ENCODE data around the gene B9D1.

B9D1 gene

DNA sequence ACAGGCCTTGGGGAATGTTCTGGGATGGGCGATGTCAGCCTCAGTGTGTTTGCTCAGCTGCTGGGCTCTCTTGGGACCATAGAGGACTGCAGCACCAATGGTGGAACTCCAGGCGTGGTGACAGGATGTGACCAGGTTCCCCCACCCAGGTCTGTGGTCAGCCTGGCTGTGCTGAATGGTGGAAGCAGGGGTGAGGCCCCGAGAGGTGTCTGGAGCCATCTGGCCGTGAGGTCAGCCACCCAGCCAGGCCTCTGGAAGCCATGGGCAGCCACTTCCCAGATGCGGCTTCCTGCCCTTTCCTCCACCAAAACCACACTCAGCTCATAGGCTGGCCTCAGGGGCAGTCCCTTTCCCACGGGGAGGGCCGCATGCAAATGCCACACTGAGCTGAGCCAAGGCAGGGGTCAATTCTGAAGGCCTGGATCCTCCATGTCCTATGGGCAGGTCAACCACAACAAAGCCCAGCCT lies 8.0 kb upstream of the B9D1 start:
- TF ChIP-seq, protein P1, sequence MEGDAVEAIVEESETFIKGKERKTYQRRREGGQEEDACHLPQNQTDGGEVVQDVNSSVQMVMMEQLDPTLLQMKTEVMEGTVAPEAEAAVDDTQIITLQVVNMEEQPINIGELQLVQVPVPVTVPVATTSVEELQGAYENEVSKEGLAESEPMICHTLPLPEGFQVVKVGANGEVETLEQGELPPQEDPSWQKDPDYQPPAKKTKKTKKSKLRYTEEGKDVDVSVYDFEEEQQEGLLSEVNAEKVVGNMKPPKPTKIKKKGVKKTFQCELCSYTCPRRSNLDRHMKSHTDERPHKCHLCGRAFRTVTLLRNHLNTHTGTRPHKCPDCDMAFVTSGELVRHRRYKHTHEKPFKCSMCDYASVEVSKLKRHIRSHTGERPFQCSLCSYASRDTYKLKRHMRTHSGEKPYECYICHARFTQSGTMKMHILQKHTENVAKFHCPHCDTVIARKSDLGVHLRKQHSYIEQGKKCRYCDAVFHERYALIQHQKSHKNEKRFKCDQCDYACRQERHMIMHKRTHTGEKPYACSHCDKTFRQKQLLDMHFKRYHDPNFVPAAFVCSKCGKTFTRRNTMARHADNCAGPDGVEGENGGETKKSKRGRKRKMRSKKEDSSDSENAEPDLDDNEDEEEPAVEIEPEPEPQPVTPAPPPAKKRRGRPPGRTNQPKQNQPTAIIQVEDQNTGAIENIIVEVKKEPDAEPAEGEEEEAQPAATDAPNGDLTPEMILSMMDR (IDR thresholded peaks at IDR 0.05; ENCODE audit: low read depth, low read length), result no peak
- H3K4me3 ChIP-seq (replicated peaks in 1 of 2; ENCODE audit: low read depth in 2 of 2, low read length in 2 of 2), result no peak overlapping the region
- DNase-seq (ENCODE audit: low read depth in 2 of 2), result peak in 1 of 2 donors; percentile 61

DNA sequence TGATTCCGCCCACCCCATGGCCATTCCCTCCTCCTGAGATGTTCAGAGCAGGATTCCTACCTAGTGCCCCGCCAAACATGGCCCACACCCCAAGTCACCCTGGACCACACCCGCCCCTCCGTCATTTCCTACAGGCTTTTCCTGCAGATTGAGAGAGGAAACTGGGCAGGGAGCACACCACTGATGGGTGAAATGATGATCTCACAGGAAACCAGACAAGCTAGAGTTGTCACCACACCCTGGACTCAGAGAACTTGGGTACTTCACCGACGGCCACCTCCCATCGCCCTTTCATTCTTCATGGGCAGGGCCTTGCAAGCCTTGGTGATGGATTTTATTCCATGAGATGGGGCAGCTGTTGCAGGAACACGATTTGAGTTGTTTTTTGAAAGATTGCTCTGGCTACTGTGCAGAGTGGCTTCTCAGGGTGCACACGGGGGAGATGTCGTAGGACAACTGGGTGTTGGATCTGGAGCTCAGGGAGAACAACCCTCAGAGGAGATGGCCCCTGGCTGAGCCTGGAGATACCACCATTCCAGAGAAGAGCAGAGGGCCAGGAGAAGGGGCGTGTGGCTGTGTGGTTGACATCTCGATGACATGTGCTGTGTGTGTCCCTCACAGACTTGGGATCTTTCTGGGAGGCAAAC lies 7.4 kb upstream of the B9D1 start:
- TF ChIP-seq, protein P1 (IDR thresholded peaks at IDR 0.05; ENCODE audit: low read depth, low read length), result no peak
- no peak overlapping the region for H3K4me3 ChIP-seq (replicated peaks in 1 of 2; ENCODE audit: low read depth in 2 of 2, low read length in 2 of 2)

DNA sequence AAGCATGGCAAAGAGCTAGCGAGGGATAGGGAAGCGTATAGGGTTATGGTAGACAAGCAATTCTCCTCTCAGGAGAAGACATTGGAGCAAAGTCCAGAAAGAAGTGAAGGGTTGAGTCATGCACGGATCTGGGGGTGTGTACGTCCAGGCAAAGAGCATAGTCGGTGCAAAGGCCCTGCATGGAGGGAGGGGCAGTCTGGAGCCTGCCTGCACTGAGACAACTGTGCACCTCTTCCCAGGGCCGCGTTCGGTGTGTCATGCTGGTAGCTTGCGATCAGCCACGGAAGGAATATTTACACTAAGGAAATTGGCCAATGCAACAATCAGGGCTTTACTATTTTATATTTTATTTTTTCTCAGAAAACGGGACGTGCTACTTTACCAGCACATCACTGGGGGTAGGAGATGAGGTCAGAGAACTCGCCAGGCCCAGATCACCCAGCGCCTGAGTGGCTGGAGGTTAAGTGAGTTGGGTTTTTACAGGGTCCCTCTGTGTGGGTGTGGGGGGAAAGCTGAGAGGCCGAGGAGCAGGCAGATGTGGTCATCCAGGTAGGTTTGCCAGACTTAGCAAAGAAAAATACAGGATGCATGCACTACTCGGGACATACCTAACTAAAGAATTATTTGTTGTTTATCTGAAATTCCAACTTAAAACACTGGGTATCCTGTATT lies 6.7 kb upstream of the B9D1 start:
- no peak for DNase-seq (ENCODE audit: low read depth in 2 of 2)
- no peak overlapping the region for H3K4me3 ChIP-seq (replicated peaks in 1 of 2; ENCODE audit: low read depth in 2 of 2, low read length in 2 of 2)
- TF ChIP-seq, protein P1 (IDR thresholded peaks at IDR 0.05; ENCODE audit: low read depth, low read length), result no peak

More for the DNA sequence above, 7.4 kb upstream of the B9D1 start:
- peak in 1 of 2 donors; percentile 31 for DNase-seq (ENCODE audit: low read depth in 2 of 2)

DNA sequence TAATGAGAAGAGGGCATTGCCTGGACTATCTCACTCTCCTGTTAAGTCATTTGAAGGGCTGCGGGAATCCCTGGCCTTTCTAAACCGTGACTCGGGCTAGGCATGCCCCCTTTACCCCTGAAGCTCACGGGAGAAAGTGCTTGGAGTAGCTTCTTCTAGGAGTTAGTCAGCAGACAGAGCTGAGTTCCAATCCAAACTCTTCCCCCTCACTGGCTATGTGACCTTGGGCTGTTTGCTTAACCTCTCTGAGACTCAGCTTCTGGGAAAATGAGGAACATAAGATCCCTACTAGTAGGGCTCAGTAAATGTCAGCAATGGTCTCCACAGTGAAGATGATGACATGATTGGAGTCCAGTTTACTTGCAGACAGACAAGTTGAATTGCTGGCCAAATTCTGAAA lies 5.7 kb upstream of the B9D1 start:
- TF ChIP-seq, protein P1 (IDR thresholded peaks at IDR 0.05; ENCODE audit: low read depth, low read length), result no peak
- DNase-seq (ENCODE audit: low read depth in 2 of 2), result peak in 1 of 2 donors; percentile 50
- H3K4me3 ChIP-seq (replicated peaks in 1 of 2; ENCODE audit: low read depth in 2 of 2, low read length in 2 of 2), result no peak overlapping the region

DNA sequence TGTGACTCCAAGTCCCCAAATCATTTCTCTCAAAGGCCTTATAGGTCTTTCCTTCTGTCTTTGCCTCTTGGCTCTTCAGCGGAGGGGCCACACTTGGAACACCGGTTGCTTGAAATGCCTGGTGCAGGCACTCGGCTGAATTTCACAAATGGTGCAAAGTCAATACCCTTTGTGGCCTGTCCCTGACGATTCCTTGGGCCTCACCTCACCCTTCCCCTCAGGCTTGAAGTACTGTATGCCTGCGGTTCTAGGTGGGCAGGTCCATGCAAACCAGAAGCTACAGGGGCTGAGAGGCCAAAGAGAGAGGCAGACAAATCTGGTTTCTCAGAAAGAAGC lies 4.1 kb upstream of the B9D1 start:
- H3K4me3 ChIP-seq (replicated peaks in 1 of 2; ENCODE audit: low read depth in 2 of 2, low read length in 2 of 2), result no peak overlapping the region
- TF ChIP-seq, protein P1 (IDR thresholded peaks at IDR 0.05; ENCODE audit: low read depth, low read length), result no peak
- DNase-seq (ENCODE audit: low read depth in 2 of 2), result no peak

DNA sequence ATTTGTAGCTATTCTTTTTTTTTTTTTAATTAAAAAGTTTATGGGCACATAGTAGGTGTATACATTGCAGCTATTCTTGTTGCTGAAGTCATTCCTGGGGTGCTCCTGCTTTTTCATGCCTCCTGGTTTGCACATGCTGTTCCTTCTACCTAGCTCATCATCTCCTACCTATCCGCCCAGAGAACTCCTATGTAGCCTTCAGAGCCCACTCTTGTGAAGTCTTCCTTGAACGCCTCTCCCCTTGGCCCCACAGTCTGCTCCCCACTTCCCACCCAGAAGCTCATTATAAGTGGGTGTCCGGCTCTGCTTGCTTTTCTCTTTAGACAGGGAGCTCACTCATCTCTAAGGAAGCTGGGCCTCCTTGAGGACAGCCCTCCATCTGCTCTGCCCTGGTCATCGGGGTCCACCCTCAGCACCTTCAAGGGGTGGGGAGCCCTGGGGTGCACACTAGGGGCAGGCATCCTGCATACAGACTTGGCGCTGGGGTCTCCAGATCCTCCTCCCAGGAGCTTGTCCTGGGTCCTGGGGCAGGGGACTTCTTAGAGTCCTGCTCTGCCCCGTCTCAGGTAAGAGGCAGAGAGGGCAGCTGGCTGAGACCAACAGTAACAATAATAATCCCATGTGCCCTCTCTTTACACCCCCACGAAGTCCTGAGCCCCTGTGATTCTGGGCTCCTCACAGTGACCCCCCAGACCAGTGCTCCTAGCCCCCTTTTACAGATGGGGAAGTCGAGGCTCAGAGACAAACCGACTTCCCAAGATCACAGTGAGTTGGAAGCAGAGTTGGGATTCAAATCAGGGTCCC lies 3.5 kb upstream of the B9D1 start:
- H3K4me3 ChIP-seq (replicated peaks in 1 of 2; ENCODE audit: low read depth in 2 of 2, low read length in 2 of 2), result no peak overlapping the region
- TF ChIP-seq, protein P1 (IDR thresholded peaks at IDR 0.05; ENCODE audit: low read depth, low read length), result no peak
- no peak for DNase-seq (ENCODE audit: low read depth in 2 of 2)

Measured in cardiac fibroblast (primary cell).